Tibial nerve (tissue), 4 donors: ENCODE measurements around the gene MPPE1. TPM values are rescaled to one million over a fixed set of nuclear protein-coding genes. Genes with fewer than 3 reads are reported as not detected.

Experiments used
- DNase-seq, 2 donors: peaks; one replicate each; pipeline ENCODE4 v3.0.0-alpha.2; 2019; ENCODE audit warnings: low spot score in 2 of 2
- H3K27ac ChIP-seq, 4 donors: fragments of 200-600 bp; sonication (generic) in 3 of 4; one replicate each; pipeline ENCODE4 v1.5.1; 2017 to 2019; ENCODE audit warnings: mild to moderate bottlenecking in 1 of 4
- H3K27me3 ChIP-seq, 2 donors: fragments of 200-600 bp; sonication (generic) in 1 of 2; one replicate each; pipeline versions ENCODE4 v1.5.1 to v1.6.0; 2017 to 2019
- H3K36me3 ChIP-seq, 3 donors: fragments of 200-600 bp; sonication (generic); one replicate each; pipeline ENCODE4 v1.5.1; 2018 to 2019
- H3K4me1 ChIP-seq, 4 donors: fragments of 200-600 bp; sonication (generic) in 3 of 4; one replicate each; pipeline ENCODE4 v1.5.1; 2017 to 2019
- H3K4me3 ChIP-seq, 4 donors: fragments of 200-600 bp; sonication (generic) in 3 of 4; one replicate each; pipeline ENCODE4 v1.5.1; 2017 to 2019; ENCODE audit warnings: mild to moderate bottlenecking in 1 of 4, moderate library complexity in 1 of 4
- H3K9me3 ChIP-seq, 4 donors: fragments of 200-600 bp; sonication (generic) in 3 of 4; one replicate each; pipeline ENCODE4 v1.5.1; 2017 to 2019
- CTCF ChIP-seq, 5 experiments: fragments of 200-600 bp in 3 of 5; fragments of 450-650 bp in 2 of 5; sonication (generic) in 3 of 5; IDR thresholded peaks; one replicate each; pipeline ENCODE4 v1.5.1; 2016 to 2019; ENCODE audit warnings: antibody characterized with exemption in 5 of 5, mild to moderate bottlenecking in 3 of 5, moderate library complexity in 2 of 5
- EP300 ChIP-seq, 2 donors: sonication (generic); formaldehyde crosslinking; IDR thresholded peaks; one replicate each; pipeline ENCODE4 v1.6.1; 2017; ENCODE audit warnings: antibody characterized with exemption in 2 of 2, mild to moderate bottlenecking in 1 of 2
- POLR2A ChIP-seq, 2 donors: fragments of 450-650 bp; IDR thresholded peaks; one replicate each; pipeline ENCODE4 v1.6.1; 2017; ENCODE audit warnings: antibody characterized with exemption in 2 of 2, mild to moderate bottlenecking in 2 of 2, moderate library complexity in 2 of 2
- WGBS, 2 donors: methylation state at CpG; one replicate each; pipeline ENCODE4 v1.1.5; 2018; 5-methylcytosine and 5-hydroxymethylcytosine counted together
- total RNA-seq, 4 donors: library from RNA; depleted of rRNA; stranded (reverse); fragments of >200 nt; gene quantifications; one replicate each; pipeline ENCODE4 v1.1.0, GENCODE V29; 2016

MPPE1 gene
- total RNA-seq, 4 donors from 2014 or later = 13.3 to 33.2 (median 27.7) TPM

GRCh38 chr18:11889284-11889683 lies 18.8 kb downstream of the MPPE1 start:
- Histone ChIP-seq H3K4me1 (no peaks in the 10 kb centered on the region), H3K36me3 (peaks cover 0 to 98% (median 25%) of the 10 kb centered on the region in 3 donors), H3K27ac (no peak overlapping the region), H3K27me3 (no peaks in the 10 kb centered on the region), H3K9me3 (no peaks in the 10 kb centered on the region), H3K4me3 (no peak overlapping the region)
- TF ChIP-seq CTCF (IDR thresholded peaks at IDR 0.05) (no peak), EP300 (IDR thresholded peaks at IDR 0.05) (no peak), POLR2A (IDR thresholded peaks at IDR 0.05) (no peak)
- 92 to 96% methylated on average over 5 of the region's 5 CpGs for WGBS, 2 donors
- DNase-seq = no peak

GRCh38 chr18:11888726-11889125 lies 19.4 kb downstream of the MPPE1 start:
- no peaks in the 10 kb centered on the region for H3K27me3 ChIP-seq
- H3K27ac ChIP-seq = no peak overlapping the region
- TF ChIP-seq POLR2A (IDR thresholded peaks at IDR 0.05) = no peak
- TF ChIP-seq CTCF (IDR thresholded peaks at IDR 0.05) = no peak
- TF ChIP-seq EP300 (IDR thresholded peaks at IDR 0.05) = no peak
- no peak overlapping the region for H3K4me3 ChIP-seq
- peaks cover 0 to 99% (median 25%) of the 10 kb centered on the region in 3 donors for H3K36me3 ChIP-seq
- no peaks in the 10 kb centered on the region for H3K4me1 ChIP-seq
- H3K9me3 ChIP-seq = no peaks in the 10 kb centered on the region
- 86 to 87% methylated on average over 2 of the region's 2 CpGs for WGBS, 2 donors
- DNase-seq = no peak

GRCh38 chr18:11887328-11888128 lies 20.6 kb downstream of the MPPE1 start:
- no peak for DNase-seq
- Histone ChIP-seq H3K36me3 (peaks cover 0 to 94% (median 25%) of the 10 kb centered on the region in 3 donors), H3K27me3 (no peaks in the 10 kb centered on the region), H3K27ac (no peak overlapping the region), H3K4me1 (peaks cover 0 to 3% (median 0%) of the 10 kb centered on the region in 4 donors), H3K9me3 (no peaks in the 10 kb centered on the region), H3K4me3 (no peak overlapping the region)
- no peak for TF ChIP-seq POLR2A (IDR thresholded peaks at IDR 0.05)
- no peak for TF ChIP-seq CTCF (IDR thresholded peaks at IDR 0.05)
- TF ChIP-seq EP300 (IDR thresholded peaks at IDR 0.05) = no peak
- WGBS, 2 donors = 89 to 92% methylated on average over 8 of the region's 8 CpGs

- TF ChIP-seq EP300 (IDR thresholded peaks at IDR 0.05) (no peak), POLR2A (IDR thresholded peaks at IDR 0.05) (no peak), CTCF (IDR thresholded peaks at IDR 0.05) (no peak)
- Histone ChIP-seq H3K27me3 (no peaks in the 10 kb centered on the region), H3K27ac (no peak overlapping the region), H3K36me3 (peaks cover 0 to 94% (median 25%) of the 10 kb centered on the region in 3 donors), H3K4me1 (peaks cover 0 to 3% (median 0%) of the 10 kb centered on the region in 4 donors), H3K9me3 (no peaks in the 10 kb centered on the region), H3K4me3 (no peak overlapping the region)
- DNase-seq = no peak
- 79 to 82% methylated on average over 18 to 19 of the region's 19 CpGs for WGBS, 2 donors
Measured at GRCh38 chr18:11886577-11887110, 21.5 kb downstream of the MPPE1 start.

- no peak overlapping the region for H3K4me3 ChIP-seq
- H3K36me3 ChIP-seq = peaks cover 0 to 94% (median 23%) of the 10 kb centered on the region in 3 donors
- H3K27me3 ChIP-seq = no peaks in the 10 kb centered on the region
- peaks cover 0 to 3% (median 0%) of the 10 kb centered on the region in 4 donors for H3K4me1 ChIP-seq
- TF ChIP-seq CTCF (IDR thresholded peaks at IDR 0.05) (no peak), EP300 (IDR thresholded peaks at IDR 0.05) (no peak), POLR2A (IDR thresholded peaks at IDR 0.05) (no peak)
- no peak overlapping the region for H3K27ac ChIP-seq
- 77 to 79% methylated on average over 22 of the region's 22 CpGs for WGBS, 2 donors
- H3K9me3 ChIP-seq = no peaks in the 10 kb centered on the region
- DNase-seq = no peak
Measured at GRCh38 chr18:11885278-11885947, 22.7 kb downstream of the MPPE1 start.
